GM12892 (cell line): Measurements from ENCODE around the gene DUSP1.

Experiments
- DNase-seq: peaks from one replicate; pipeline ENCODE4 v3.0.0; 2011; ENCODE audit not compliant: insufficient read length
- FAIRE-seq: peaks from 2 replicates; lab custom pipeline; 2011; peaks lifted over from hg19 to GRCh38; lab: Jason Lieb, UNC
- POLR2A ChIP-seq: IDR thresholded peaks from 2 replicates; pipeline ENCODE4 v1.6.1; 2011; ENCODE audit warnings: low read depth, low read length, control low read depth
- POLR2AphosphoS5 ChIP-seq: IDR thresholded peaks from 2 replicates; pipeline ENCODE4 v1.6.1; 2011; ENCODE audit warnings: low read depth, low read length, control low read depth
- TAF1 ChIP-seq: IDR thresholded peaks from 2 replicates; pipeline ENCODE4 v1.6.1; 2011; ENCODE audit warnings: low read depth, mild to moderate bottlenecking, control low read depth, low read length, borderline replicate concordance

DUSP1 gene

DNA sequence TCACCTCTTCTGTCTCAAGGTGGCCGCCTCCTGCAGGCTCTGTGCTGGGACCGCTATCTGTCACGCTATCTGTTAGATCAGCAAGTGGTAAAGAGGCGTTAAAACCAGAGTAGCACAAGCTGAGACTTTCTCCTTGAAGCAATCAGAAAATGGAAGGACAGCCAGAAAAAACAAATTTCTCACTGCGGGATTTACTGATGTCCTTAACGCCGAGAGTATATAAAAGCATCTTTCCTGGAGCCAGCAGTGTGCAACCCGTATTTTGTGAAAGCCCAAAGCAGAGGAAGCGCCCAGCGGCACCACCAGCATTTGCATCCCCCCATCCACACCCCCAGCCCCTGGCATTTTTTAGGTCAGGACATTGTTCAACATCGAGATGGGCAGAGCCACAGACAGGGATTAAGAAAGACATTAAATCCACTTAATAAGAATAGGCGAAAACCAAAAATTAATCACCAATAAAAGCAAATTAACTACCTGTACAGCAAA, 48.6 kb downstream of the DUSP1 start:
- FAIRE-seq = no peak

DNA sequence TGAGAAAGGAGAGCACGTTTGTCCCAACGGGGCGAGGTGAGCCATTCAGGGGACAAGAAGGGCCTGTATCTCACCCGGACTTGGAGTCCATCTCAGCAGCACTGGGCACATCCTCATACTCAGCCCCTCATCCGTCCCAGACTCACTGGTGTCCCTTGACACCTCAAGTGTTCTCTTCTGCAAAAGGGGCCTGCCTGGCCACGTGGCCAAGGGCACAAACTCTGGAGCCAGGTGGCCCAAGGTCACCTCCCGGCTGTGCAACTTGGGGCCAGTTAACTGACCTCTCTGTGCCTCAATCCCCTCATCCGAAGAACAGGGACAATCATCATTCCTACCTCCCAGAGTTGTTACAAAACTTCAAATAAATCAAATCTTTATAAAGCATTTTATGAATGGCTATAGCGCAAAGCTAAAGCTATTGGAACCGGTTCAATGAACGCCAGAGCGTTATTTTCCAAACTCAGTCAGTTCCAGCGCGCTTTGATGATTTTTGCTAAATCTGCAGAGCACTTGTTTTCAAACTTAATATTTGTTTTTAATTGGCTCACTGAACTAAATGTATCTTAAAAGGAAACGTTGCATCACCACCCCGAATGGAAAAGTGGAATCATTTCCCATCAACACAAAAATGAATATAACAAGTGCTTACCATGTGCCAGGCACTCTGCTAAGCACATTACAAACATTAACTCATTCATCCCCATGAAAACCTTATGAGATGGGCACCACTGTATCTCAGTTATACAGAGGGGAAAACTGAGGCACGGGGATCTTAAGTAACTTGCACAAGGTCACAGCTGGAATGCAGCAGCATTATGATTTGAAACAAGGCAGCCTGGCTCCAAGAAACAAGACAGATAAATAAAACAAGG, 49.3 kb downstream of the DUSP1 start:
- DNase-seq (no peak), FAIRE-seq (no peak)
- TF ChIP-seq TAF1 = no peak

More for the DNA sequence above, 48.6 kb downstream of the DUSP1 start:
- DNase-seq = no peak
- TF ChIP-seq TAF1 = no peak
- no peak for TF ChIP-seq POLR2AphosphoS5
- TF ChIP-seq POLR2A = no peak

DNA sequence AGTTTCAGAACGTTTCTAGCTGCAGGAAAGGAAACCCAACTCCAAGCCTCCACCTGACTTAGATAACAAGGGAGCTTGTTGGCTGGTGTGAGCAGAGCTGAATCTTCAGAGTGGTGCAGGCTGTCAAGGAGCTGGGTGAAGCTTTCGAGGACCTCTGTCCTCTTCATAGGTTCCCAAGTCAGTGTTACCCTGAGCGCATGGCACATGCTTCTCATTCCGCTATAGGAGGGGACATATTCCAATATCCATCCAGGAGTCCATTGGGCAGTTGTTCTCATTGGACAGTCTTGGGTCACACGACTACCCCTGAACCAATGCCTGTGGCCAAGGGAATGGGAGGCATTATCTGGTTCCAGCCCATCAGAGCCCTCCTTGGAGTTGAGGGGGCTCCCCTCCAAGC, 50.3 kb downstream of the DUSP1 start:
- DNase-seq = no peak
- FAIRE-seq = no peak

DNA sequence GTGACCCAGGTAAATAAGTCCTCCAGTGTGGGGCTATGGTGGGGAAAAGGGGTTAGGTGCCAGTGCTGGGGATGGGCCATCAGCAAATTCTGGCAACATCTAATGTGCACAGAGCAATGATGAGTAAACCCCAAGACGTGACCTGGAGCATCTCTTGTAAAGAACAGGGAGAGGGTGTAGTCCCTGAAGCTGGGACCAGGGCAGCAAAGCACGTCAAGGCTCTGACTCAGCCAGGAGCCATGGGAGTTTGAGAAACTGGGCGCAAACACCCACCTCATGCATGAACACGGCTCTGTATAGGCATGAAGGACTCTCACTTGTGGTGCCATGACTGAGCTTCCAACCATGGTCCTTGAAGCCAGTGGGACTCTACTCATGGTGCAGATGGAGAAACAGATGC, 51.8 kb downstream of the DUSP1 start:
- no peak for TF ChIP-seq POLR2AphosphoS5
- no peak for TF ChIP-seq TAF1
- no peak for TF ChIP-seq POLR2A
- FAIRE-seq (no peak), DNase-seq (no peak)

More for the DNA sequence above, 50.3 kb downstream of the DUSP1 start:
- TF ChIP-seq POLR2AphosphoS5 (no peak), POLR2A (no peak), TAF1 (no peak)

DNA sequence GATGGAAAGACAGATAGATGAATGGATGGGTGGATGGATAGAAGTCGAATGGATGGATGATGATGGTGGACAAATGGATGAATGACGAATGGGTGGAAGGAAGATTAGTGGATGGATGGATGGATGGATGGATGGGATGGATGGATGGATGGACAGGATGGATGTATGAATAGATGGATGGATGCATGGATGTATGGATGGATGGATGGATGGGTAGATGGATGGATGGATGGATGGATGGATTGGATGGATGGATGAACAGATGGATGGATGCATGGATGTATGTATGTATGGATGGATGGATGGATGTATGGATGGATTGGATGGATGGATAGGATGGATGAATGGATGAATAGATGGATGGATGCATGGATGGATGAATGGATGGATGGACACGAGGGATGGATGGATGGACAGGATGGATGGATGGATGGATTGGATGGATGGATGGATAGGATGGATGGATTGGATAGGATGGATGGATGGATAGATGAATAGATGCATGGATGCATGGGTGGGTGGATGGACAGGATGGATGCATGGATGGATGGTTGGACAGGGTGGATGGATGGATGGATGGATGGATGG, 52.4 kb downstream of the DUSP1 start:
- FAIRE-seq = no peak
- TF ChIP-seq TAF1 (no peak), POLR2AphosphoS5 (no peak), POLR2A (no peak)

More for the DNA sequence above, 52.4 kb downstream of the DUSP1 start:
- no peak for DNase-seq
